Endothelial cell of umbilical vein (primary cell): ENCODE data around the gene SYNCRIP.

ENCODE experiments used
- CTCF ChIP-seq, 2 donors: IDR thresholded peaks; 1 replicate in 1 of 2; 2 replicates in 1 of 2; pipeline ENCODE4 v1.5.1; 2011; ENCODE audit warnings: low read length in 2 of 2, mild to moderate bottlenecking in 2 of 2, moderate library complexity in 2 of 2, control low read depth in 1 of 2, inconsistent platforms in 1 of 2, low read depth in 1 of 2; ENCODE audit not compliant: insufficient read depth in 1 of 2; ENCODE audit errors: extremely low read depth in 1 of 2
- GATA2 ChIP-seq: IDR thresholded peaks from 2 replicates; pipeline ENCODE4 v1.7.0; 2011; ENCODE audit warnings: low read depth, mild to moderate bottlenecking, moderate library complexity, mixed read lengths, low read length; ENCODE audit not compliant: insufficient read length, insufficient read depth
- JUN ChIP-seq: IDR thresholded peaks from 2 replicates; pipeline ENCODE4 v1.6.1; 2011; ENCODE audit warnings: borderline replicate concordance, low read depth; ENCODE audit not compliant: insufficient read length, insufficient read depth
- POLR2A ChIP-seq: IDR thresholded peaks from 2 replicates; pipeline ENCODE4 v1.6.1; 2012; ENCODE audit warnings: low read depth, mild to moderate bottlenecking, control low read depth, low read length
- POLR2AphosphoS5 ChIP-seq: IDR thresholded peaks from 2 replicates; pipeline ENCODE4 v1.6.1; 2012; ENCODE audit warnings: low read depth, mild to moderate bottlenecking, control low read depth, low read length, moderate library complexity; ENCODE audit not compliant: insufficient read depth

- TF ChIP-seq JUN, result no peak
- no peak for TF ChIP-seq CTCF (IDR thresholded peaks at IDR 0.05; ENCODE audit: extremely low read depth in 1 of 2, insufficient read depth in 1 of 2, low read depth in 1 of 2, low read length in 2 of 2)
- no peak for TF ChIP-seq GATA2
- TF ChIP-seq POLR2A, result no peak
- TF ChIP-seq POLR2AphosphoS5, result no peak
These were observed 1.2 kb downstream of the SYNCRIP start for GRCh38 chr6:85641522-85641896.
